OCI-LY3 (cell line): ENCODE measurements around the gene REEP3.

Experiments used
- H2AFZ ChIP-seq: fragments of 200-600, 300-600 bp; shearing (Covaris generic); 2 replicates; pipeline ENCODE4 v1.6.0; 2014; ENCODE audit warnings: antibody characterized with exemption, low read depth, low read length
- H3K27ac ChIP-seq: fragments of 200-600, 300-600 bp; sonication (generic); 2 replicates; pipeline ENCODE4 v1.5.1; 2014; ENCODE audit warnings: mild to moderate bottlenecking, low read length, moderate library complexity, mixed read lengths
- H3K27me3 ChIP-seq: fragments of 200-600, 300-600 bp; sonication (generic); 2 replicates; pipeline ENCODE4 v1.6.1; 2014; ENCODE audit warnings: low read depth, low read length, mixed read lengths
- H3K36me3 ChIP-seq: fragments of 200-600, 300-600 bp; sonication (generic); replicated peaks from 2 replicates; pipeline ENCODE3; 2014; ENCODE audit warnings: low read depth, low read length, mixed read lengths
- H3K4me1 ChIP-seq: fragments of 300-600, 200-600 bp; sonication (generic); 2 replicates; pipeline ENCODE4 v1.6.1; 2014; ENCODE audit warnings: low read length, mixed read lengths
- H3K4me2 ChIP-seq: fragments of 200-600, 300-600 bp; sonication (generic); 2 replicates; pipeline ENCODE4 v1.6.1; 2014; ENCODE audit warnings: low read length, mixed read lengths
- H3K4me3 ChIP-seq: fragments of 300-600, 200-600 bp; sonication (generic); 2 replicates; pipeline ENCODE4 v1.5.1; 2014; ENCODE audit warnings: antibody characterized with exemption, mild to moderate bottlenecking, low read length, moderate library complexity
- H3K79me2 ChIP-seq: fragments of 300-600, 200-600 bp; shearing (Covaris generic); 2 replicates; pipeline ENCODE4 v1.6.1; 2014; ENCODE audit warnings: mild to moderate bottlenecking, low read length, mixed read lengths
- H3K9ac ChIP-seq: fragments of 300-600, 200-600 bp; shearing (Covaris generic); 2 replicates; pipeline ENCODE4 v1.6.0; 2014; ENCODE audit warnings: mild to moderate bottlenecking, low read length, moderate library complexity
- H3K9me3 ChIP-seq: fragments of 200-600, 300-600 bp; shearing (Covaris generic); 2 replicates; pipeline ENCODE4 v1.6.1; 2014; ENCODE audit warnings: low read length, mixed read lengths; ENCODE audit not compliant: insufficient read depth
- H4K20me1 ChIP-seq: fragments of 200-600, 300-600 bp; sonication (generic); 2 replicates; pipeline ENCODE4 v1.6.1; 2016; ENCODE audit warnings: low read length, mixed read lengths; ENCODE audit not compliant: insufficient read depth
- EZH2phosphoT487 ChIP-seq: fragments of 200-600 bp; shearing (Covaris generic); IDR thresholded peaks from 2 replicates; pipeline ENCODE4 v1.6.1; 2018; ENCODE audit warnings: antibody characterized with exemption, mixed run types, low read depth
- TF ChIP-seq, protein P1 (sequence below): fragments of 200-600, 300-600 bp; sonication (generic); IDR thresholded peaks from 2 replicates; pipeline ENCODE4 v1.5.1; 2014; ENCODE audit warnings: antibody characterized with exemption, low read length, low read depth

The REEP3 gene

DNA sequence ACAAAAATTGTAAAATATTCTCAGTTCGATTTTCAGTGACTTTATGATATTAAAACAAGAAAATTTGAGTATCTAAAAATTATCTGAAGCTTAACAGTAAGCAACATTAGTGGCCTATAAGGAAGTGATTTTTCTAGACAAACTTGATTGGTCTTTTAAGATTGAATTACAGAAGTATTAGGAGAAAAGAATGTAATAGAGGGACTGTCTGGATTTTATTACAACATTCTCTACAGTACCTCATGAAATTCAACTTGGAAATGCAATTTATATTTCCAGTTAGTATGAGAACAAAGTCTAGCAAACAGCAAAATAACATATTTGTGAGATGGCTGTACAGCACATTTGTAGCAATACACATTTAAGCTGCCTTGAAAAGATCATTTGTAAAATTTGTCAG is 18.8 kb downstream of the REEP3 start:
- Histone ChIP-seq H4K20me1 (no peaks in the 10 kb centered on the region), H2AFZ (no peak overlapping the region), H3K27me3 (no peaks in the 10 kb centered on the region), H3K79me2 (no peaks in the 10 kb centered on the region), H3K4me1 (no peaks in the 10 kb centered on the region), H3K27ac (no peak overlapping the region), H3K4me2 (no peak overlapping the region), H3K9me3 (no peaks in the 10 kb centered on the region), H3K9ac (no peak overlapping the region), H3K36me3 (no peaks in the 10 kb centered on the region), H3K4me3 (no peak overlapping the region)
- TF ChIP-seq EZH2phosphoT487, result no peak
- TF ChIP-seq, protein P1, sequence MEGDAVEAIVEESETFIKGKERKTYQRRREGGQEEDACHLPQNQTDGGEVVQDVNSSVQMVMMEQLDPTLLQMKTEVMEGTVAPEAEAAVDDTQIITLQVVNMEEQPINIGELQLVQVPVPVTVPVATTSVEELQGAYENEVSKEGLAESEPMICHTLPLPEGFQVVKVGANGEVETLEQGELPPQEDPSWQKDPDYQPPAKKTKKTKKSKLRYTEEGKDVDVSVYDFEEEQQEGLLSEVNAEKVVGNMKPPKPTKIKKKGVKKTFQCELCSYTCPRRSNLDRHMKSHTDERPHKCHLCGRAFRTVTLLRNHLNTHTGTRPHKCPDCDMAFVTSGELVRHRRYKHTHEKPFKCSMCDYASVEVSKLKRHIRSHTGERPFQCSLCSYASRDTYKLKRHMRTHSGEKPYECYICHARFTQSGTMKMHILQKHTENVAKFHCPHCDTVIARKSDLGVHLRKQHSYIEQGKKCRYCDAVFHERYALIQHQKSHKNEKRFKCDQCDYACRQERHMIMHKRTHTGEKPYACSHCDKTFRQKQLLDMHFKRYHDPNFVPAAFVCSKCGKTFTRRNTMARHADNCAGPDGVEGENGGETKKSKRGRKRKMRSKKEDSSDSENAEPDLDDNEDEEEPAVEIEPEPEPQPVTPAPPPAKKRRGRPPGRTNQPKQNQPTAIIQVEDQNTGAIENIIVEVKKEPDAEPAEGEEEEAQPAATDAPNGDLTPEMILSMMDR, result no peak

DNA sequence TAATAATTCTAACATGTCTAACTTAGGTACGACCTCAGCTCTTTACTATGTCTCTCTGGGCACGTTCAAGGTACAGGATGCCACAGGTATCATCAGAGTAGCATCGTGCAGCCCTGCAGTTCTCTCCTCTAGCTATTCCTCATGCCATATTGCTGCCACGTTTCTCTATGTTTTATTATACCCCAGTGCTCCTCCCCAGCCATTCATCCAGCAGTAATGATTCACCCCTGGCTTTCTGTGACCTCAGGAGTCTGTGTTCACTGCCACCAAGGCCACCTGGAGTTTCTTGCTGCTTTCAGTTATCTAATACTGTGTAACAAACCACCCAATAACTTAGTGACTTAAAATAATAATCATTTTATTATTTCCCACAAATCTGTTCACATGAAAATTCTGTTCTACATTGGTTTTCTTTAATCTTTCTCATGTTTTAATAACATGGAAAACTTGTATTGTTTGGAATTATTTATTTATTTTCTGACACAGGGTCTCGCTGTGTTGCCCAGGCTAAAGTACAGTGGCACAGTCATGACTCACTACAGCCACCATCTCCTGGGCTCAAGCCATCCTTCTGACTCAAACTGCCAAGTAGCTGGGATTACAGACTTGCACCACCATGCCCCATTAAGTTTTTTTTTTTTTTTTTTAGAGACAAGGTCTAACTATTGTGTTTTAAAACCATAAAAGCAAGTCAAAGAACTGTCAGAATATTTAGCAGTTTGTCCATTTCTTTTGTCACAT is 21.8 kb downstream of the REEP3 start:
- H3K9me3 ChIP-seq, result no peaks in the 10 kb centered on the region
- no peaks in the 10 kb centered on the region for H4K20me1 ChIP-seq
- no peaks in the 10 kb centered on the region for H3K4me1 ChIP-seq
- H3K27ac ChIP-seq, result no peak overlapping the region
- no peak overlapping the region for H3K4me3 ChIP-seq
- no peak overlapping the region for H3K9ac ChIP-seq
- no peaks in the 10 kb centered on the region for H3K79me2 ChIP-seq
- H2AFZ ChIP-seq, result no peak overlapping the region
- no peaks in the 10 kb centered on the region for H3K36me3 ChIP-seq
- H3K4me2 ChIP-seq, result no peak overlapping the region
- TF ChIP-seq, protein P1, result no peak
- TF ChIP-seq EZH2phosphoT487, result no peak
- H3K27me3 ChIP-seq, result no peaks in the 10 kb centered on the region

DNA sequence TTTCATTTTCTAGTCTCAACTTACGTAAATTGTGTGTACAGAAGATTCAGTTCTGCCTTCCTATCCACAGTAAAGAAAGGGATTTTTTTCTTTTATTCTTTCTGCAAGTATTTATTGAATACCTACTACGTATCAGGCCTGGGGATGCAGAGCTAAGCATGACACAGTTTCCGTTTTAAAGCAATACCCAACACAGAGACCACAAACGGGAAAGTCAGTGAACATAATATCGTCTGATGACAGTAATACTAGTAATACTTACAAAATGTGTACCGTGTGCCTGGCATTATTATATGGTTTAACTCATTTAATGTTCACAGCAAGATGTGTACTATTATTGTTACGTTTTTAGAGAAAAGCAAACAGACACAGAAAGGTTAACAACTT is 22.4 kb downstream of the REEP3 start:
- no peaks in the 10 kb centered on the region for H3K79me2 ChIP-seq
- H3K9me3 ChIP-seq, result no peaks in the 10 kb centered on the region
- no peak overlapping the region for H3K4me3 ChIP-seq
- H3K9ac ChIP-seq, result no peak overlapping the region
- no peak overlapping the region for H2AFZ ChIP-seq
- no peak for TF ChIP-seq EZH2phosphoT487
- TF ChIP-seq, protein P1, result no peak
- no peaks in the 10 kb centered on the region for H3K4me1 ChIP-seq
- H4K20me1 ChIP-seq, result no peaks in the 10 kb centered on the region
- H3K27me3 ChIP-seq, result no peaks in the 10 kb centered on the region
- H3K36me3 ChIP-seq, result no peaks in the 10 kb centered on the region
- H3K4me2 ChIP-seq, result no peak overlapping the region
- no peak overlapping the region for H3K27ac ChIP-seq

DNA sequence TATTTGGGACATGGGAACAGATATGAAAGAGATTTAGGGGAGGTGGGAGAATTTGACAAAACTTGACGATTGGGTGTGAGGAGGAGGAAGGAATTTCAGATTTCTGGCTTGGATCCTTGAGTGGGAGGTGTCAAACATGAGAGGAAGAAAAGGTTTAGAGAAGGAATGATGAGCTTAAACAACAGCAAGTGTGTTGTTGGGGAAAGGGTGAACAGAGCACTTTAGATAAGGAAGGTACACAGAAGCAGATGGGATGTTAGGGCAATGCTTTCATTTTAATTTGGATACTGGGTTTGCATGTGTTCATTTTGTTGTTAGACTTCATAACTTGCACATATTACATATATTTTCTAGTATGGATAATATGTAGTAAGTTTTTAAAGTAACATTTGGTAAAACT is 23.2 kb downstream of the REEP3 start:
- Histone ChIP-seq H3K4me3 (no peak overlapping the region), H3K36me3 (no peaks in the 10 kb centered on the region), H3K79me2 (no peaks in the 10 kb centered on the region), H3K27ac (no peak overlapping the region), H2AFZ (no peak overlapping the region), H3K27me3 (no peaks in the 10 kb centered on the region), H3K9ac (no peak overlapping the region), H3K4me2 (no peak overlapping the region), H4K20me1 (no peaks in the 10 kb centered on the region), H3K4me1 (no peaks in the 10 kb centered on the region), H3K9me3 (no peaks in the 10 kb centered on the region)
- TF ChIP-seq EZH2phosphoT487, result no peak
- TF ChIP-seq, protein P1, result no peak
